SK-N-SH treated with all-trans-retinoic acid at 6 μM for 48 hours (cell line): Measurements from ENCODE around the gene SLC6A9.

Source experiments
- ATAC-seq: fragments of 200-7000 bp; cut with Tn5 transposase; 3 replicates; pipeline ENCODE4 v1.9.1; 2020; ENCODE audit warnings: mild to moderate bottlenecking, moderate library complexity
- ARNTL ChIP-seq: fragments of 450-650 bp; formaldehyde crosslinking; IDR thresholded peaks from 2 replicates; pipeline ENCODE4 v1.5.0; 2020; ENCODE audit warnings: low read depth, mild to moderate bottlenecking, moderate library complexity, borderline replicate concordance
- BACH2 ChIP-seq: fragments of 250-450 bp; sonication (Bioruptor Pico); IDR thresholded peaks from 2 replicates; pipeline ENCODE4 v1.9.0; 2021; ENCODE audit warnings: mild to moderate bottlenecking, borderline replicate concordance
- CREB5 ChIP-seq: fragments of 250-450 bp; sonication (Bioruptor Pico); IDR thresholded peaks from 2 replicates; pipeline ENCODE4 v1.5.1; 2020; ENCODE audit warnings: low read depth, mild to moderate bottlenecking, moderate library complexity
- CSDC2 ChIP-seq: fragments of 250-450 bp; sonication (Bioruptor Pico); IDR thresholded peaks from 2 replicates; pipeline ENCODE4 v1.5.0; 2020; ENCODE audit warnings: mild to moderate bottlenecking, moderate library complexity
- ESRRG ChIP-seq: fragments of 250-450 bp; sonication (Bioruptor Pico); IDR thresholded peaks from 2 replicates; pipeline ENCODE4 v1.6.1; 2021; ENCODE audit warnings: mild to moderate bottlenecking
- GLIS3 ChIP-seq: fragments of 250-450 bp; sonication (Bioruptor Pico); IDR thresholded peaks from 2 replicates; pipeline ENCODE4 v1.5.0; 2020; ENCODE audit warnings: mild to moderate bottlenecking, moderate library complexity
- ISL1 ChIP-seq: fragments of 250-450 bp; sonication (Bioruptor Pico); IDR thresholded peaks from 2 replicates; pipeline ENCODE4 v2.1.2; 2022; ENCODE audit warnings: mild to moderate bottlenecking, moderate library complexity
- OSR1 ChIP-seq: fragments of 250-450 bp; sonication (Bioruptor Pico); IDR thresholded peaks from 2 replicates; pipeline ENCODE4 v1.8.0; 2022; ENCODE audit warnings: moderate library complexity, mild to moderate bottlenecking, inconsistent platforms
- PATZ1 ChIP-seq: fragments of 250-450 bp; sonication (Bioruptor Pico); IDR thresholded peaks from 2 replicates; pipeline ENCODE4 v1.8.0; 2020; ENCODE audit warnings: mild to moderate bottlenecking, moderate library complexity, borderline replicate concordance
- POU6F1 ChIP-seq: fragments of 250-450 bp; sonication (Bioruptor Pico); IDR thresholded peaks from 2 replicates; pipeline ENCODE4 v1.8.0; 2021; ENCODE audit warnings: low read depth, mild to moderate bottlenecking, moderate library complexity, borderline replicate concordance
- PPARA ChIP-seq: fragments of 250-450 bp; sonication (Bioruptor Pico); IDR thresholded peaks from 2 replicates; pipeline ENCODE4 v1.5.0; 2020; ENCODE audit warnings: mild to moderate bottlenecking, borderline replicate concordance
- RARB ChIP-seq: fragments of 250-450 bp; sonication (Bioruptor Pico); IDR thresholded peaks from 2 replicates; pipeline ENCODE4 v1.8.0; 2021; ENCODE audit warnings: mild to moderate bottlenecking, moderate library complexity
- SNAI2 ChIP-seq: fragments of 250-450 bp; sonication (Bioruptor Pico); IDR thresholded peaks from 2 replicates; pipeline ENCODE4 v1.5.0; 2020; ENCODE audit warnings: mild to moderate bottlenecking, moderate library complexity
- TCF4 ChIP-seq: fragments of 250-450 bp; sonication (Bioruptor Pico); IDR thresholded peaks from 2 replicates; pipeline ENCODE4 v1.8.0; 2021; ENCODE audit warnings: mild to moderate bottlenecking, moderate library complexity, borderline replicate concordance
- TOX ChIP-seq: fragments of 250-450 bp; sonication (Bioruptor Pico); IDR thresholded peaks from 2 replicates; pipeline ENCODE4 v1.8.0; 2021; ENCODE audit warnings: mild to moderate bottlenecking, moderate library complexity, borderline replicate concordance
- TSHZ2 ChIP-seq: fragments of 250-450 bp; sonication (Bioruptor Pico); IDR thresholded peaks from 2 replicates; pipeline ENCODE4 v1.5.0; 2020; ENCODE audit warnings: mild to moderate bottlenecking, moderate library complexity
- ZC3H10 ChIP-seq: fragments of 250-450 bp; sonication (Bioruptor Pico); IDR thresholded peaks from 2 replicates; pipeline ENCODE4 v1.5.1; 2021; ENCODE audit warnings: mild to moderate bottlenecking, moderate library complexity
- ZFP30 ChIP-seq: fragments of 450-650 bp; formaldehyde crosslinking; IDR thresholded peaks from 2 replicates; pipeline ENCODE4 v1.5.0; 2022; ENCODE audit warnings: mild to moderate bottlenecking, moderate library complexity
- ZNF70 ChIP-seq: fragments of 450-650 bp; formaldehyde crosslinking; IDR thresholded peaks from 2 replicates; pipeline ENCODE4 v1.5.0; 2020; ENCODE audit warnings: mild to moderate bottlenecking, moderate library complexity
- ZNF8 ChIP-seq: fragments of 450-650 bp; formaldehyde crosslinking; IDR thresholded peaks from 2 replicates; pipeline ENCODE4 v1.5.0; 2020; ENCODE audit warnings: mild to moderate bottlenecking, moderate library complexity

SLC6A9 gene

GRCh38 chr1:43996733-43997115 lies 34.5 kb downstream of the SLC6A9 start (continued):
- no peak for TF ChIP-seq PATZ1 (CRISPR knock-in tag)
- TF ChIP-seq CREB5: no peak
- no peak for TF ChIP-seq ISL1 (CRISPR knock-in tag)
- TF ChIP-seq SNAI2 (CRISPR knock-in tag): no peak
- TF ChIP-seq ZFP30 (CRISPR knock-in tag): no peak
- no peak for TF ChIP-seq GLIS3

GRCh38 chr1:43995984-43996732 lies 35.1 kb downstream of the SLC6A9 start:
- ATAC-seq: no peak
- no peak for TF ChIP-seq ZNF8
- TF ChIP-seq RARB (CRISPR knock-in tag): no peak
- no peak for TF ChIP-seq GLIS3

- TF ChIP-seq CSDC2 (no peak), ZFP30 (CRISPR knock-in tag) (no peak), BACH2 (CRISPR knock-in tag) (no peak), CREB5 (no peak), ZNF8 (no peak), ZC3H10 (no peak), TCF4 (no peak)
- peak; percentile 25 for ATAC-seq
These were observed 36.2 kb downstream of the SLC6A9 start for GRCh38 chr1:43994794-43995790.

GRCh38 chr1:43994071-43994470 lies 37.2 kb downstream of the SLC6A9 start:
- TF ChIP-seq ZC3H10: no peak
- no peak for TF ChIP-seq RARB (CRISPR knock-in tag)
- TF ChIP-seq SNAI2 (CRISPR knock-in tag): no peak
- no peak for TF ChIP-seq ZFP30 (CRISPR knock-in tag)
- TF ChIP-seq ESRRG (CRISPR knock-in tag): no peak
- TF ChIP-seq PPARA (CRISPR knock-in tag): no peak
- TF ChIP-seq BACH2 (CRISPR knock-in tag): no peak
- TF ChIP-seq OSR1 (CRISPR knock-in tag): no peak
- TF ChIP-seq ARNTL (CRISPR knock-in tag): no peak
- TF ChIP-seq ZNF70 (CRISPR knock-in tag): no peak
- TF ChIP-seq ZNF8: no peak
- no peak for TF ChIP-seq PATZ1 (CRISPR knock-in tag)
- no peak for TF ChIP-seq TSHZ2 (CRISPR knock-in tag)
- TF ChIP-seq CREB5: no peak
- TF ChIP-seq TOX: no peak
- TF ChIP-seq CSDC2: no peak
- no peak for TF ChIP-seq ISL1 (CRISPR knock-in tag)
- no peak for TF ChIP-seq POU6F1 (CRISPR knock-in tag)
- ATAC-seq: no peak
